CD14-positive monocyte (primary cell): ENCODE data around the gene C3orf70. TPM values are rescaled to one million over a fixed set of nuclear protein-coding genes. Genes with fewer than 3 reads are reported as not detected.

Source experiments
- DNase-seq, 3 donors: peaks; one replicate each; pipeline ENCODE4 v3.0.0-alpha.2; 2011 to 2022
- H2AFZ ChIP-seq: 2 replicates; pipeline ENCODE4 v1.6.0; 2012; ENCODE audit warnings: mild to moderate bottlenecking, low read depth, low read length, inconsistent platforms; ENCODE audit not compliant: insufficient read depth, poor library complexity, severe bottlenecking
- H3K27ac ChIP-seq, 2 donors: 1 replicate in 1 of 2; 2 replicates in 1 of 2; pipeline ENCODE4 v1.5.1; 2012 to 2013; ENCODE audit warnings: low read length in 2 of 2, control low read depth in 1 of 2, inconsistent platforms in 1 of 2, low read depth in 1 of 2, mild to moderate bottlenecking in 1 of 2
- H3K27me3 ChIP-seq, 2 donors: one replicate each; pipeline versions ENCODE4 v1.6.0 to v1.6.1; 2011 to 2013; ENCODE audit warnings: low read length in 2 of 2; ENCODE audit not compliant: control insufficient read depth in 2 of 2, insufficient read depth in 2 of 2
- H3K36me3 ChIP-seq, 2 donors: replicated peaks in 1 of 2; 1 replicate in 1 of 2; 2 replicates in 1 of 2; pipeline versions ENCODE4 v1.5.1 to v1.6.1; 2012 to 2013; ENCODE audit warnings: low read length in 2 of 2, control low read depth in 1 of 2, inconsistent platforms in 1 of 2, mild to moderate bottlenecking in 1 of 2; ENCODE audit not compliant: insufficient read depth in 2 of 2, control insufficient read depth in 1 of 2
- H3K4me1 ChIP-seq, 2 donors: 1 replicate in 1 of 2; 2 replicates in 1 of 2; pipeline versions ENCODE4 v1.5.1 to v1.6.1; 2012 to 2013; ENCODE audit warnings: low read length in 2 of 2, control low read depth in 1 of 2, inconsistent platforms in 1 of 2, mild to moderate bottlenecking in 1 of 2, moderate library complexity in 1 of 2; ENCODE audit not compliant: insufficient read depth in 2 of 2, control insufficient read depth in 1 of 2
- H3K4me2 ChIP-seq: replicated peaks from 2 replicates; pipeline ENCODE3; 2012; ENCODE audit warnings: low read length, moderate library complexity, mild to moderate bottlenecking; ENCODE audit not compliant: poor library complexity, severe bottlenecking; ENCODE audit errors: extremely low read depth
- H3K4me3 ChIP-seq, 3 experiments: fragments of 200-600 bp in 1 of 3; sonication (generic) in 1 of 3; replicated peaks in 1 of 3; 1 replicate in 2 of 3; 2 replicates in 1 of 3; pipeline ENCODE4 v1.5.1; 2011 to 2013; ENCODE audit warnings: low read length in 3 of 3, mild to moderate bottlenecking in 3 of 3, control low read depth in 2 of 3, low read depth in 2 of 3, inconsistent platforms in 1 of 3, moderate library complexity in 1 of 3
- H3K79me2 ChIP-seq: 2 replicates; pipeline ENCODE4 v1.6.0; 2012; ENCODE audit warnings: mild to moderate bottlenecking, control low read depth, inconsistent platforms, low read length, moderate library complexity; ENCODE audit not compliant: insufficient read depth
- H3K9ac ChIP-seq: 2 replicates; pipeline ENCODE4 v1.6.0; 2017; ENCODE audit warnings: low read length, mild to moderate bottlenecking; ENCODE audit not compliant: insufficient read depth, poor library complexity, severe bottlenecking
- H3K9me3 ChIP-seq, 2 donors: replicated peaks in 1 of 2; 1 replicate in 1 of 2; 2 replicates in 1 of 2; pipeline versions ENCODE4 v1.5.1 to v1.6.1; 2012 to 2013; ENCODE audit warnings: low read length in 2 of 2, control low read depth in 1 of 2; ENCODE audit not compliant: control insufficient read depth in 1 of 2, insufficient read depth in 1 of 2
- H4K20me1 ChIP-seq: 2 replicates; pipeline ENCODE4 v1.6.0; 2012; ENCODE audit warnings: mild to moderate bottlenecking, low read length, control low read depth, moderate library complexity; ENCODE audit not compliant: insufficient read depth
- H3K27ac Mint-ChIP-seq, 7 donors: one replicate each; pipeline ENCODE4 v1.8.0; 2020; ENCODE audit warnings: mild to moderate bottlenecking in 7 of 7, mixed read lengths in 7 of 7, moderate library complexity in 6 of 7, inconsistent platforms in 2 of 7
- H3K27me3 Mint-ChIP-seq, 3 donors: one replicate each; pipeline ENCODE4 v1.8.0; 2021 to 2022; ENCODE audit warnings: low read depth in 3 of 3, mild to moderate bottlenecking in 3 of 3, mixed read lengths in 3 of 3, moderate library complexity in 3 of 3, inconsistent platforms in 1 of 3
- H3K36me3 Mint-ChIP-seq, 2 donors: one replicate each; pipeline ENCODE4 v1.8.0; 2020; ENCODE audit warnings: mixed read lengths in 2 of 2, inconsistent platforms in 1 of 2, mild to moderate bottlenecking in 1 of 2
- H3K4me1 Mint-ChIP-seq: one replicate; pipeline ENCODE4 v1.8.0; 2020; ENCODE audit warnings: mild to moderate bottlenecking, mixed read lengths
- H3K4me3 Mint-ChIP-seq, 2 donors: one replicate each; pipeline ENCODE4 v1.8.0; 2020; ENCODE audit warnings: mild to moderate bottlenecking in 2 of 2, mixed read lengths in 2 of 2, moderate library complexity in 1 of 2
- H3K9me3 Mint-ChIP-seq, 7 donors: one replicate each; pipeline ENCODE4 v1.8.0; 2020 to 2022; ENCODE audit warnings: mixed read lengths in 7 of 7, mild to moderate bottlenecking in 6 of 7, moderate library complexity in 6 of 7, inconsistent platforms in 2 of 7
- WGBS: methylation state at CpG from one replicate; pipeline ENCODE4 v1.1.5; 2013; ENCODE audit warnings: missing lambda C conversion rate; ENCODE audit not compliant: insufficient coverage; 5-methylcytosine and 5-hydroxymethylcytosine counted together
- intact Hi-C, 2 donors: fragments of 100-400 bp; cut with micrococcal nuclease; formaldehyde crosslinking; loops; one replicate each; pipeline versions ENCODE4 v1.15.0 to v1.15.1; 2023
- polyA plus RNA-seq, 3 donors: library from polyadenylated mRNA; depleted of rRNA in 1 of 3; unstranded in 2 of 3; stranded (reverse) in 1 of 3; fragments of 300-500 nt in 2 of 3; fragments of >200 nt in 1 of 3; fragmentation: Illumina TruSeq in 2 of 3; gene quantifications; 1 replicate in 2 of 3; 2 replicates in 1 of 3; pipeline ENCODE4 v1.2.3, GENCODE V29; 2012 to 2021
- TF ChIP-seq, protein P1 (sequence below): fragments of 200-600 bp; IDR thresholded peaks from one replicate; pipeline ENCODE4 v1.8.0; 2022; ENCODE audit warnings: antibody characterized with exemption, mild to moderate bottlenecking

The C3orf70 gene
- polyA plus RNA-seq, 3 donors = 0.01 to 0.08 TPM; not detected in 1

DNA sequence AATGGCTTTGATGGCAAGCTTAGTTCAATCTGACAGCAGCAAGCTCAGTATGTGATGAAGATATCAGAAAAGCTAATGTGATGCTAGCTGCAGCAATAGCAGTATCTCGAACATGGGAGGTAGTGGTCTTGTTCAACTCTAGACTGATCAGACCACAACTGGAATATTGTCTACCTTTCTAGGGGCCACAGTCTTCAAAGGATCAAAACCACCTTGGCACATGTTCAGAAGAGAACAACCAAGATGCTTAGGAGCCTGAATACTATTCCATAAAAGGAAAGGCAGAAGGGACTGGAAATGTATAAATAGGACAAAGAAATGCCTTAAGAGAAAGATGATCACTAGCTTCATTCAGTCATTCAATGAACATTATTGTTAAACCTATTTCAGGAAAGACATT lies 2.3 kb downstream of the C3orf70 start:
- no peaks in the 10 kb centered on the region for H3K36me3 ChIP-seq
- H3K79me2 ChIP-seq = no peaks in the 10 kb centered on the region
- no peak overlapping the region for H3K4me2 ChIP-seq
- no peak overlapping the region for H2AFZ ChIP-seq
- WGBS = no CpG with 5 or more reads among the region's 1 CpG
- Mint-ChIP-seq H3K4me3 (peak overlapping the region in 1 of 2 donors; percentile 68), H3K27me3 (peaks cover 31 to 39% (median 38%) of the 10 kb centered on the region in 3 donors), H3K27ac (no peak overlapping the region), H3K36me3 (peaks cover 3 to 4% of the 10 kb centered on the region in 2 donors), H3K9me3 (peaks cover 0 to 12% (median 3%) of the 10 kb centered on the region in 7 donors), H3K4me1 (peaks cover 8% of the 10 kb centered on the region)
- no peak overlapping the region for H3K9ac ChIP-seq
- H3K9me3 ChIP-seq = peaks cover 0 to 5% of the 10 kb centered on the region in 2 donors
- H3K27ac ChIP-seq = no peak overlapping the region
- peaks cover 9 to 18% of the 10 kb centered on the region in 2 donors for H3K4me1 ChIP-seq
- no peak overlapping the region for H3K4me3 ChIP-seq
- no peaks in the 10 kb centered on the region for H4K20me1 ChIP-seq
- intact Hi-C loops = no loop called here
- DNase-seq = no peak
- H3K27me3 ChIP-seq = peaks cover 80 to 90% of the 10 kb centered on the region in 2 donors
- TF ChIP-seq, protein P1, sequence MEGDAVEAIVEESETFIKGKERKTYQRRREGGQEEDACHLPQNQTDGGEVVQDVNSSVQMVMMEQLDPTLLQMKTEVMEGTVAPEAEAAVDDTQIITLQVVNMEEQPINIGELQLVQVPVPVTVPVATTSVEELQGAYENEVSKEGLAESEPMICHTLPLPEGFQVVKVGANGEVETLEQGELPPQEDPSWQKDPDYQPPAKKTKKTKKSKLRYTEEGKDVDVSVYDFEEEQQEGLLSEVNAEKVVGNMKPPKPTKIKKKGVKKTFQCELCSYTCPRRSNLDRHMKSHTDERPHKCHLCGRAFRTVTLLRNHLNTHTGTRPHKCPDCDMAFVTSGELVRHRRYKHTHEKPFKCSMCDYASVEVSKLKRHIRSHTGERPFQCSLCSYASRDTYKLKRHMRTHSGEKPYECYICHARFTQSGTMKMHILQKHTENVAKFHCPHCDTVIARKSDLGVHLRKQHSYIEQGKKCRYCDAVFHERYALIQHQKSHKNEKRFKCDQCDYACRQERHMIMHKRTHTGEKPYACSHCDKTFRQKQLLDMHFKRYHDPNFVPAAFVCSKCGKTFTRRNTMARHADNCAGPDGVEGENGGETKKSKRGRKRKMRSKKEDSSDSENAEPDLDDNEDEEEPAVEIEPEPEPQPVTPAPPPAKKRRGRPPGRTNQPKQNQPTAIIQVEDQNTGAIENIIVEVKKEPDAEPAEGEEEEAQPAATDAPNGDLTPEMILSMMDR = no peak

DNA sequence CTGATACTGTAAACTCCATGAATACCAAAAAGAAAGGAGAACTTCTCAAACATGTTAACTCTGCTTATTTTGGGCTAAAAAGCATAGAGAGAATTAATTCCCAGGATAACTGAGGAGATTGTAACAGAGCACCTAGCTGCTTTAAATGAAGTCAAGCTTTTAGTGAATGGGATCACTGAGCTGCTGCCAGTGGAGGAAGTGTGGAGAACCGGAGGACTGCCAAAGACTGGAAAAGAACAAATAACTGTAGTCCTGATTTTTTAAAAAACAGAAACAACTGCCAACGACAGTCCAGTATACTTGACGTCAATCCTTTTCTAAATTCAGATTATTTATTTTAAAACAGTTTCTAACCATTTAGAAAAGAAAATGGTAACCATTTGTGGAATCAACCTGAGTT lies 3.3 kb downstream of the C3orf70 start:
- Histone ChIP-seq H2AFZ (no peak overlapping the region), H4K20me1 (no peaks in the 10 kb centered on the region), H3K4me2 (no peak overlapping the region), H3K4me3 (no peak overlapping the region), H3K27me3 (peaks cover 77 to 82% of the 10 kb centered on the region in 2 donors), H3K4me1 (peaks cover 9 to 18% of the 10 kb centered on the region in 2 donors), H3K79me2 (no peaks in the 10 kb centered on the region), H3K9ac (no peak overlapping the region), H3K36me3 (no peaks in the 10 kb centered on the region), H3K9me3 (peaks cover 0 to 5% of the 10 kb centered on the region in 2 donors), H3K27ac (no peak overlapping the region)
- DNase-seq = no peak
- Mint-ChIP-seq H3K36me3 (peaks cover 3 to 4% of the 10 kb centered on the region in 2 donors), H3K9me3 (peaks cover 0 to 12% (median 3%) of the 10 kb centered on the region in 7 donors), H3K4me3 (peak overlapping the region in 1 of 2 donors; percentile 49), H3K27me3 (peaks cover 31 to 40% (median 39%) of the 10 kb centered on the region in 3 donors), H3K4me1 (peaks cover 8% of the 10 kb centered on the region), H3K27ac (no peak overlapping the region)
- intact Hi-C loops = no loop called here
- WGBS = no CpG with 5 or more reads among the region's 3 CpGs
- TF ChIP-seq, protein P1 = no peak
